HepG2 (cell line): ENCODE data around the gene ZNF440. TPM values are rescaled to one million over a fixed set of nuclear protein-coding genes. Genes with fewer than 3 reads are reported as not detected.

ENCODE experiments used
- ELF3 ChIP-seq: IDR thresholded peaks from 2 replicates; pipeline ENCODE4 v1.6.1; 2016; ENCODE audit warnings: missing genetic modification reagents, missing compliant biosample characterization
- HOXA7 ChIP-seq: sonication (generic); formaldehyde crosslinking; IDR thresholded peaks from 2 replicates; pipeline ENCODE4 v1.8.1; 2022; ENCODE audit warnings: mild to moderate bottlenecking, missing genetic modification reagents, moderate library complexity
- ISL2 ChIP-seq: sonication (generic); formaldehyde crosslinking; IDR thresholded peaks from 2 replicates; pipeline ENCODE4 v1.5.0; 2020; ENCODE audit warnings: missing genetic modification reagents
- KLF16 ChIP-seq, 2 experiments: sonication (generic) in 1 of 2; formaldehyde crosslinking in 1 of 2; IDR thresholded peaks; 2 replicates each; pipeline versions ENCODE4 v1.6.1 to v1.8.0; 2016 to 2023; ENCODE audit warnings: missing genetic modification reagents in 2 of 2, missing compliant biosample characterization in 1 of 2
- SMYD3 ChIP-seq: sonication (generic); formaldehyde crosslinking; IDR thresholded peaks from 2 replicates; pipeline ENCODE4 v1.8.1; 2023; ENCODE audit warnings: mild to moderate bottlenecking, missing genetic modification reagents
- SOX5 ChIP-seq: IDR thresholded peaks from 2 replicates; pipeline ENCODE4 v1.6.1; 2016; ENCODE audit warnings: borderline replicate concordance
- TBX2 ChIP-seq: sonication (generic); formaldehyde crosslinking; IDR thresholded peaks from 2 replicates; pipeline ENCODE4 v1.5.0; 2020; ENCODE audit warnings: missing genetic modification reagents, mild to moderate bottlenecking, borderline replicate concordance
- TCF7L2 ChIP-seq: IDR thresholded peaks from 2 replicates; pipeline ENCODE4 v1.6.1; 2011; ENCODE audit warnings: mild to moderate bottlenecking, low read depth, low read length, moderate library complexity
- ZNF329 ChIP-seq: sonication (generic); formaldehyde crosslinking; IDR thresholded peaks from 2 replicates; pipeline ENCODE4 v1.9.0; 2021; ENCODE audit warnings: low read depth, mild to moderate bottlenecking, missing genetic modification reagents
- ZNF350 ChIP-seq: sonication (generic); formaldehyde crosslinking; IDR thresholded peaks from 2 replicates; pipeline ENCODE4 v1.4.0; 2020; ENCODE audit warnings: mild to moderate bottlenecking, low read depth, missing genetic modification reagents, borderline replicate concordance
- ZNF570 ChIP-seq: sonication (generic); formaldehyde crosslinking; IDR thresholded peaks from 2 replicates; pipeline ENCODE4 v1.4.0; 2020; ENCODE audit warnings: mild to moderate bottlenecking, missing genetic modification reagents, borderline replicate concordance
- ZNF777 ChIP-seq: sonication (generic); formaldehyde crosslinking; IDR thresholded peaks from 2 replicates; pipeline ENCODE4 v1.4.0; 2020; ENCODE audit warnings: missing genetic modification reagents
- polyA plus RNA-seq, 8 experiments: library from polyadenylated mRNA; depleted of rRNA in 3 of 8; stranded (reverse) in 7 of 8; unstranded in 1 of 8; fragments of >200 nt; fragmentation: Illumina TruSeq in 4 of 8; extraction: Trizol in 4 of 8; gene quantifications; 2 replicates each; pipeline versions ENCODE4 v1.2.1 to v1.2.3, GENCODE V29; 2011 to 2016; ENCODE audit warnings: low read depth in 4 of 8, missing spikeins in 1 of 8, mixed read lengths in 1 of 8; ENCODE audit not compliant: insufficient read depth in 1 of 8
- total RNA-seq, 5 experiments: library from RNA; depleted of rRNA; stranded (reverse); fragments of >200 nt; fragmentation: Illumina TruSeq; extraction: Trizol; gene quantifications; 2 replicates each; pipeline ENCODE4 v1.2.3, GENCODE V29; 2016; ENCODE audit warnings: low read depth in 1 of 5
- TF ChIP-seq, protein P1 (sequence below), 2 experiments: fragments of 450-650 bp in 1 of 2; sonication (generic) in 1 of 2; formaldehyde crosslinking in 1 of 2; IDR thresholded peaks; 2 replicates each; pipeline versions ENCODE4 v1.6.1 to v1.8.0; 2016 to 2022; ENCODE audit warnings: antibody characterized with exemption in 1 of 2, mild to moderate bottlenecking in 1 of 2, missing genetic modification reagents in 1 of 2
- TF ChIP-seq, protein P2 (sequence below), 2 experiments: sonication (generic) in 1 of 2; formaldehyde crosslinking in 1 of 2; IDR thresholded peaks; 2 replicates each; pipeline versions ENCODE4 v1.4.0 to v1.6.1; 2016 to 2020; ENCODE audit warnings: borderline replicate concordance in 1 of 2, low read depth in 1 of 2, mild to moderate bottlenecking in 1 of 2, missing genetic modification reagents in 1 of 2

Gene ZNF440
- total and polyA plus RNA-seq, 2 of the 13 experiments (the other 11 are each of a cell fraction or from before 2014, with no cell fraction given), result 2.7 to 12.4 TPM

DNA sequence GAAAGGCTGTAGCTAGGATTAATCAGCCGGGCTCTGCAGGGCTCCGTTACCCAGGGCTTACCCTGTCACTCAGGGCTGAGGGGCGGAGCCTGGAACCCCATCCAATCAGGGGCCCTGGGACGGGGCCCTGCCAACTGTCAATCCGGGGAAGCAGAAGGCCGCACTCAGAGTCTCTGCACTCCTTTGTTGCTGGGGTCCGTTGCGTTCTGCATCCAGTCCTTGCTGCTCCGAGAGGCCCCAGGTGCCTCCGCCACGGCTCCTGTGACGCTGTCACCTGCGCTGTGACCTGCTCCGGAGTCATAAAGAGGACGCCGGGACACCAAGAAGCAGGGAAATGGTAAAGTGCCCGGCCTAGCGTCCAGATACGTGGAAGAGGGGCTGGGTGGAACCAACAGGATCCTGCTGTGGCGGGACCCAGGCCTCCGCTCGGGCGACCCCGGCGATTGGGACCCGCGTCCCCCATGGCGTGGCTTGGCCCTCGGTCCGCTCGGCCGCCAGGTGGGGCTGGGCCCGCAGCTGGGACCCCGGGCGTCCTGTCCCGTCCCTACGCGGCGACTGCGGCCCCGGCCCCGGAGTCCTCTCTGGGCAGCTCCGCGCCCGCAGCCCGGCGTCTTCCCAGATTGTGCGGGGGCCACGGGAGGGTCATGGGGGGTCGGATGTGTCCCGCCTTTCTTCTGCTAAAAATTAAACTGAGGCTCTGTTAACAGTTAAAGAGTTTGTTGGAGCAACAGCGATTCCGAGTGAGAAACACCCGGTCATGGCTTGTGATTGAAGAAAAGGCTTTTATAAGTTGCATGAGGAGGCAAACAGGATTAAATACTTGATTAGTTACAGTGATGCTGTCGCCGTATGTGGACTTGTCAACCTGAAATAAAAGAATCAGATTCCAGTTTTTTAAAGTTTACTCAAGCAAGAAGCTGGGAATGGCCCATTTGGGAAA, 15.4 kb upstream of the ZNF440 start, which contains the start of gene ZNF491 (continued):
- TF ChIP-seq, protein P1, sequence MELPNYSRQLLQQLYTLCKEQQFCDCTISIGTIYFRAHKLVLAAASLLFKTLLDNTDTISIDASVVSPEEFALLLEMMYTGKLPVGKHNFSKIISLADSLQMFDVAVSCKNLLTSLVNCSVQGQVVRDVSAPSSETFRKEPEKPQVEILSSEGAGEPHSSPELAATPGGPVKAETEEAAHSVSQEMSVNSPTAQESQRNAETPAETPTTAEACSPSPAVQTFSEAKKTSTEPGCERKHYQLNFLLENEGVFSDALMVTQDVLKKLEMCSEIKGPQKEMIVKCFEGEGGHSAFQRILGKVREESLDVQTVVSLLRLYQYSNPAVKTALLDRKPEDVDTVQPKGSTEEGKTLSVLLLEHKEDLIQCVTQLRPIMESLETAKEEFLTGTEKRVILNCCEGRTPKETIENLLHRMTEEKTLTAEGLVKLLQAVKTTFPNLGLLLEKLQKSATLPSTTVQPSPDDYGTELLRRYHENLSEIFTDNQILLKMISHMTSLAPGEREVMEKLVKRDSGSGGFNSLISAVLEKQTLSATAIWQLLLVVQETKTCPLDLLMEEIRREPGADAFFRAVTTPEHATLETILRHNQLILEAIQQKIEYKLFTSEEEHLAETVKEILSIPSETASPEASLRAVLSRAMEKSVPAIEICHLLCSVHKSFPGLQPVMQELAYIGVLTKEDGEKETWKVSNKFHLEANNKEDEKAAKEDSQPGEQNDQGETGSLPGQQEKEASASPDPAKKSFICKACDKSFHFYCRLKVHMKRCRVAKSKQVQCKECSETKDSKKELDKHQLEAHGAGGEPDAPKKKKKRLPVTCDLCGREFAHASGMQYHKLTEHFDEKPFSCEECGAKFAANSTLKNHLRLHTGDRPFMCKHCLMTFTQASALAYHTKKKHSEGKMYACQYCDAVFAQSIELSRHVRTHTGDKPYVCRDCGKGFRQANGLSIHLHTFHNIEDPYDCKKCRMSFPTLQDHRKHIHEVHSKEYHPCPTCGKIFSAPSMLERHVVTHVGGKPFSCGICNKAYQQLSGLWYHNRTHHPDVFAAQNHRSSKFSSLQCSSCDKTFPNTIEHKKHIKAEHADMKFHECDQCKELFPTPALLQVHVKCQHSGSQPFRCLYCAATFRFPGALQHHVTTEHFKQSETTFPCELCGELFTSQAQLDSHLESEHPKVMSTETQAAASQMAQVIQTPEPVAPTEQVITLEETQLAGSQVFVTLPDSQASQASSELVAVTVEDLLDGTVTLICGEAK (IDR thresholded peaks at IDR 0.05), result no peak
- TF ChIP-seq, protein P1 (CRISPR knock-in tag; IDR thresholded peaks at IDR 0.05), result peak; percentile 69
- TF ChIP-seq, protein P2, sequence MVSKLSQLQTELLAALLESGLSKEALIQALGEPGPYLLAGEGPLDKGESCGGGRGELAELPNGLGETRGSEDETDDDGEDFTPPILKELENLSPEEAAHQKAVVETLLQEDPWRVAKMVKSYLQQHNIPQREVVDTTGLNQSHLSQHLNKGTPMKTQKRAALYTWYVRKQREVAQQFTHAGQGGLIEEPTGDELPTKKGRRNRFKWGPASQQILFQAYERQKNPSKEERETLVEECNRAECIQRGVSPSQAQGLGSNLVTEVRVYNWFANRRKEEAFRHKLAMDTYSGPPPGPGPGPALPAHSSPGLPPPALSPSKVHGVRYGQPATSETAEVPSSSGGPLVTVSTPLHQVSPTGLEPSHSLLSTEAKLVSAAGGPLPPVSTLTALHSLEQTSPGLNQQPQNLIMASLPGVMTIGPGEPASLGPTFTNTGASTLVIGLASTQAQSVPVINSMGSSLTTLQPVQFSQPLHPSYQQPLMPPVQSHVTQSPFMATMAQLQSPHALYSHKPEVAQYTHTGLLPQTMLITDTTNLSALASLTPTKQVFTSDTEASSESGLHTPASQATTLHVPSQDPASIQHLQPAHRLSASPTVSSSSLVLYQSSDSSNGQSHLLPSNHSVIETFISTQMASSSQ (IDR thresholded peaks at IDR 0.05; ENCODE audit: low read depth), result no peak
- TF ChIP-seq, protein P2 (CRISPR knock-in tag; IDR thresholded peaks at IDR 0.05; ENCODE audit: borderline replicate concordance), result peak; percentile 43; the same call in 1 of the 2 replicates
- TF ChIP-seq ZNF350 (no peak), ELF3 (0 out of 2 replicates have a peak, but pooled peaks have one; percentile 10), SMYD3 (CRISPR knock-in tag) (no peak), ZNF777 (peak; percentile 71; the same call in 1 of the 2 replicates), TBX2 (CRISPR knock-in tag) (no peak), TCF7L2 (no peak), ISL2 (CRISPR knock-in tag) (0 out of 2 replicates have a peak, but pooled peaks have one; percentile 24), HOXA7 (CRISPR knock-in tag) (no peak), ZNF570 (CRISPR knock-in tag) (no peak), ZNF329 (CRISPR knock-in tag) (peak; percentile 64; the same call in 1 of the 2 replicates), KLF16 (CRISPR knock-in tag; IDR thresholded peaks at IDR 0.05) (peak in 1 of 2 experiments; percentile 19; a peak in 1 of 4 replicates), SOX5 (CRISPR knock-in tag) (no peak)
